Stimulated activated CD8-positive, alpha-beta memory T cell treated with anti-CD3 and anti-CD28 coated beads, Interleukin-12 subunit alpha, Interleukin-12 subunit beta, amount 100 ng/mL, for 24 hours (primary cell): ENCODE results near the gene SCN2B.

Source experiments
- DNase-seq: peaks from one replicate; pipeline ENCODE4 v3.0.0-alpha.2; 2020; ENCODE audit errors: extremely low read depth

The SCN2B gene

GRCh38 chr11:118175031-118175992 is 1.1 kb downstream of the SCN2B start:
- no peak for DNase-seq

- DNase-seq = no peak
These were observed 2.4 kb downstream of the SCN2B start for GRCh38 chr11:118174006-118174567.

GRCh38 chr11:118172356-118172755 is 4.1 kb downstream of the SCN2B start:
- no peak for DNase-seq

- DNase-seq = peak; percentile 27
These were observed 5.0 kb downstream of the SCN2B start for GRCh38 chr11:118171269-118172062.

- DNase-seq = no peak
These were observed 5.6 kb downstream of the SCN2B start for GRCh38 chr11:118170882-118171268.

GRCh38 chr11:118170231-118170630 is 6.2 kb downstream of the SCN2B start:
- no peak for DNase-seq

- no peak for DNase-seq
These were observed 6.9 kb downstream of the SCN2B start for GRCh38 chr11:118169300-118170140.

GRCh38 chr11:118168751-118169150 is 7.7 kb downstream of the SCN2B start:
- no peak for DNase-seq

GRCh38 chr11:118168316-118168715 is 8.1 kb downstream of the SCN2B start:
- DNase-seq = no peak

GRCh38 chr11:118167906-118168305 is 8.5 kb downstream of the SCN2B start:
- DNase-seq = no peak

- DNase-seq = no peak
These were observed 9.2 kb downstream of the SCN2B start for GRCh38 chr11:118167253-118167652.

GRCh38 chr11:118166641-118167040 is 9.8 kb downstream of the SCN2B start:
- DNase-seq = no peak

GRCh38 chr11:118164885-118165284 is 11.6 kb downstream of the SCN2B start:
- no peak for DNase-seq

GRCh38 chr11:118163494-118163893 is 12.9 kb downstream of the SCN2B start:
- no peak for DNase-seq

- no peak for DNase-seq
These were observed 13.6 kb downstream of the SCN2B start for GRCh38 chr11:118162846-118163245.

GRCh38 chr11:118161786-118162185 is 14.7 kb downstream of the SCN2B start:
- no peak for DNase-seq

- no peak for DNase-seq
These were observed 19.1 kb downstream of the SCN2B start for GRCh38 chr11:118157186-118157895.

GRCh38 chr11:118156531-118157185 is 19.8 kb downstream of the SCN2B start:
- no peak for DNase-seq

GRCh38 chr11:118155776-118156530 is 20.5 kb downstream of the SCN2B start:
- DNase-seq = no peak

GRCh38 chr11:118154641-118155040 is 21.8 kb downstream of the SCN2B start:
- no peak for DNase-seq
